Measurements from ENCODE around the gene FGGY.

DNA sequence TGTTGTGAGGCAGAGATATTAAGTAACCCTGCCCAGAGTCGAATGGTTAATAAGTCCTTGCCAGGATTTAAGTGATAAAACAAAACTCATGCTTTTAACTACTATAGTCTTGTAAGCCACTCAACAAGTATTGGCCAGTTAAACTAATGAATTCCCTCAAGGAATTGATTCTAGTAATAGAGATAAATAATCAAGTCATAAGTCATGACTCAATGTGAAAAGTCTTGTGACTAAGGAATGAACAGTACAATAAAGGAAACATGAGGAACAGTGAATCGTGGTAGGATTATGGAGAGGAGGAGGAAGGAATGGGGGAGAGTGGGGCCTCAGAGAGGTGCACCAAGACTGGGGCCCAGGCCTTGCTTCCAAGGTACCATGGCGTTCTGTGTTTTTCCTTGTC is 104.7 kb downstream of the FGGY start:
- TF ChIP-seq CTCF (IDR thresholded peaks at IDR 0.05), result no peak
- TF ChIP-seq POLR2A (IDR thresholded peaks at IDR 0.05), result no peak

All from body of pancreas (tissue), 4 donors.